ENCODE measurements around the gene SHROOM3. TPM values are rescaled to one million over a fixed set of nuclear protein-coding genes. Genes with fewer than 3 reads are reported as not detected.

Gene SHROOM3
- total RNA-seq, 1 donor from 2014 or later = 62.0 TPM

- H3K27ac ChIP-seq = peak overlapping the region; percentile 12
- no peaks in the 10 kb centered on the region for H3K9me3 ChIP-seq
- H3K4me3 ChIP-seq = no peak overlapping the region
- no peak for ATAC-seq
- peaks cover 27% of the 10 kb centered on the region for H3K4me1 ChIP-seq
- H3K36me3 ChIP-seq = no peaks in the 10 kb centered on the region
- no peaks in the 10 kb centered on the region for H3K27me3 ChIP-seq (ENCODE audit: low read depth)
- intact Hi-C loops (cut with DNase I) = no loop called here
- TF ChIP-seq CTCF (IDR thresholded peaks at IDR 0.05) = no peak
- DNase-seq = no peak
Measured at GRCh38 chr4:76626686-76627465, 191.8 kb downstream of the SHROOM3 start.

GRCh38 chr4:76628251-76628650 lies 193.2 kb downstream of the SHROOM3 start:
- Histone ChIP-seq H3K9me3 (no peaks in the 10 kb centered on the region), H3K27me3 (ENCODE audit: low read depth) (no peaks in the 10 kb centered on the region), H3K27ac (no peak overlapping the region), H3K4me1 (peaks cover 17% of the 10 kb centered on the region), H3K36me3 (no peaks in the 10 kb centered on the region), H3K4me3 (no peak overlapping the region)
- ATAC-seq (no peak), DNase-seq (no peak)
- intact Hi-C loops (cut with DNase I) = no loop called here
- no peak for TF ChIP-seq CTCF (IDR thresholded peaks at IDR 0.05)

GRCh38 chr4:76630741-76631140 lies 195.7 kb downstream of the SHROOM3 start:
- no peak for TF ChIP-seq CTCF (IDR thresholded peaks at IDR 0.05)
- Histone ChIP-seq H3K9me3 (no peaks in the 10 kb centered on the region), H3K4me3 (no peak overlapping the region), H3K4me1 (peaks cover 13% of the 10 kb centered on the region), H3K36me3 (no peaks in the 10 kb centered on the region), H3K27me3 (ENCODE audit: low read depth) (no peaks in the 10 kb centered on the region), H3K27ac (no peak overlapping the region)
- ATAC-seq (no peak), DNase-seq (no peak)
- intact Hi-C loops (cut with DNase I) = no loop called here

GRCh38 chr4:76634220-76634619 lies 199.2 kb downstream of the SHROOM3 start:
- no peak for DNase-seq
- no peaks in the 10 kb centered on the region for H3K9me3 ChIP-seq

GRCh38 chr4:76637712-76638361 lies 202.8 kb downstream of the SHROOM3 start:
- TF ChIP-seq CTCF (IDR thresholded peaks at IDR 0.05) = no peak
- intact Hi-C loops (cut with DNase I) = no loop called here
- ATAC-seq = peak; percentile 2 to 28
- Histone ChIP-seq H3K27me3 (ENCODE audit: low read depth) (no peaks in the 10 kb centered on the region), H3K4me3 (no peak overlapping the region), H3K27ac (no peak overlapping the region), H3K36me3 (no peaks in the 10 kb centered on the region), H3K4me1 (peaks cover 30% of the 10 kb centered on the region), H3K9me3 (no peaks in the 10 kb centered on the region)
- DNase-seq = no peak

More at GRCh38 chr4:76634220-76634619, 199.2 kb downstream of the SHROOM3 start:
- TF ChIP-seq CTCF (IDR thresholded peaks at IDR 0.05) = no peak
- ATAC-seq = peak; percentile 43 to 73
- Histone ChIP-seq H3K4me3 (no peak overlapping the region), H3K27ac (no peak overlapping the region), H3K4me1 (peaks cover 13% of the 10 kb centered on the region), H3K27me3 (ENCODE audit: low read depth) (no peaks in the 10 kb centered on the region), H3K36me3 (no peaks in the 10 kb centered on the region)
- intact Hi-C loops (cut with DNase I) = no loop called here
